ENCODE results near the gene ABHD11. TPM values are rescaled to one million over a fixed set of nuclear protein-coding genes. Genes with fewer than 3 reads are reported as not detected.

ABHD11 gene
- total and polyA plus RNA-seq, 2 of the 4 experiments (the other 2 are of a cell fraction): 13.4 to 19.9 TPM

GRCh38 chr7:73696372-73696771 is 42.2 kb downstream of the ABHD11 start:
- Histone ChIP-seq H4K91ac (ENCODE audit: insufficient read depth, low read depth, low read length) (no peak overlapping the region), H3K4me2 (ENCODE audit: low read depth, low read length) (no peak overlapping the region), H3K56ac (ENCODE audit: extremely low read depth, insufficient read depth, low read length) (no peak overlapping the region), H3K27ac (ENCODE audit: insufficient read depth, low read length) (no peak overlapping the region), H2BK20ac (ENCODE audit: low read depth, low read length) (no peak overlapping the region), H3K4me3 (ENCODE audit: insufficient read depth, low read depth, low read length) (no peak overlapping the region), H2BK5ac (ENCODE audit: low read depth, low read length, poor library complexity, severe bottlenecking) (no peak overlapping the region), H4K5ac (ENCODE audit: low read depth, low read length) (no peak overlapping the region), H2BK120ac (ENCODE audit: low read depth, low read length) (no peak overlapping the region), H3K4me1 (ENCODE audit: control insufficient read depth, insufficient read depth, low read length) (no peaks in the 10 kb centered on the region), H4K20me1 (ENCODE audit: insufficient read depth, low read length) (peaks cover 6% of the 10 kb centered on the region; the same call in 1 of the 2 replicates), H4K8ac (ENCODE audit: low read depth in 2 of 2, low read length in 2 of 2) (no peak overlapping the region), H3K9ac (ENCODE audit: low read depth, low read length) (no peak overlapping the region), H3K23ac (ENCODE audit: low read depth, low read length) (no peak overlapping the region), H3K14ac (replicated peaks; ENCODE audit: low read depth, low read length) (no peak overlapping the region), H3K18ac (ENCODE audit: low read depth, low read length) (no peak overlapping the region), H3K9me1 (ENCODE audit: insufficient read depth, low read length) (no peaks in the 10 kb centered on the region), H3K27me3 (ENCODE audit: control insufficient read depth, insufficient read depth, low read length) (no peaks in the 10 kb centered on the region), H3K4ac (ENCODE audit: low read depth, low read length) (no peak overlapping the region), H3K9me3 (ENCODE audit: control insufficient read depth, insufficient read depth, low read length) (no peaks in the 10 kb centered on the region), H2AK9ac (replicated peaks; ENCODE audit: low read depth, low read length, poor library complexity) (no peak overlapping the region), H2AFZ (replicated peaks; ENCODE audit: low read length, poor library complexity) (no peak overlapping the region), H3K79me1 (ENCODE audit: low read depth in 1 of 2, low read length in 2 of 2) (no peaks in the 10 kb centered on the region), H3K36me3 (ENCODE audit: control insufficient read depth, insufficient read depth, low read length) (peaks cover 69% of the 10 kb centered on the region), H2BK15ac (ENCODE audit: low read depth, low read length) (no peak overlapping the region), H2AK5ac (ENCODE audit: low read depth, low read length) (no peak overlapping the region)
- WGBS, 2 experiments (ENCODE audit: extremely low coverage in 2 of 2, insufficient read length in 1 of 2): no CpG with 5 or more reads among the region's 4 CpGs
- DNase-seq (no peak), ATAC-seq (ENCODE audit: low read depth) (no peak)
- in situ Hi-C loops (cut with MboI; ENCODE audit: low sequenced_read_pairs) (no loop called here), dilution Hi-C loops (cut with HindIII; ENCODE audit: low sequenced_read_pairs, unreplicated experiment) (no loop called here), intact Hi-C loops (cut with micrococcal nuclease) (no loop called here)
- no peak for TF ChIP-seq NFE2L2 (IDR thresholded peaks at IDR 0.05; ENCODE audit: low read depth, low read length)
- no peak for TF ChIP-seq MAZ (IDR thresholded peaks at IDR 0.05; ENCODE audit: borderline replicate concordance, low read depth, low read length)
- TF ChIP-seq CEBPB (IDR thresholded peaks at IDR 0.05; ENCODE audit: low read depth, low read length): no peak
- TF ChIP-seq MAFK (IDR thresholded peaks at IDR 0.05; ENCODE audit: low read depth, low read length): no peak
- no peak for TF ChIP-seq BHLHE40 (IDR thresholded peaks at IDR 0.05; ENCODE audit: low read depth, low read length)
- no peak for TF ChIP-seq CHD1 (IDR thresholded peaks at IDR 0.05; ENCODE audit: low read depth, low read length)
- TF ChIP-seq CTCF (conservative IDR thresholded peaks at IDR 0.05; ENCODE audit: low read depth, low read length): no peak
- TF ChIP-seq RFX5 (IDR thresholded peaks at IDR 0.05; ENCODE audit: low read depth, low read length): no peak
- no peak for TF ChIP-seq RAD21 (IDR thresholded peaks at IDR 0.05; ENCODE audit: low read length)
- ChIA-PET POLR2A (ENCODE audit: unreplicated experiment) (no interaction called here), CTCF (no interaction called here)
- BruUV-seq (replicated peaks): no TSS peak

Data from IMR-90 (cell line).